HG03175 (cell line): ENCODE data around the gene C4orf36.

Experiments used
- ATAC-seq: cut with Tn5 transposase; IDR thresholded peaks from one replicate; pipeline ENCODE4 v1.9.1; 2021; ENCODE audit warnings: mild to moderate bottlenecking, moderate library complexity; ENCODE audit not compliant: unreplicated experiment

Gene C4orf36

GRCh38 chr4:86891762-86892635 is at the start of gene C4orf36:
C4orf36 (minus strand) TSS chr4:86892422; CDS start chr4:86891520, 902 bp downstream.
- peak; percentile 55 for ATAC-seq

GRCh38 chr4:86940920-86941460 is 48.8 kb upstream of the C4orf36 start:
- ATAC-seq = no peak

GRCh38 chr4:86939729-86940575 is 47.7 kb upstream of the C4orf36 start:
- ATAC-seq = peak; percentile 67

GRCh38 chr4:86938771-86939520 is 46.7 kb upstream of the C4orf36 start:
- ATAC-seq = no peak

- peak; percentile 37 for ATAC-seq
Observed at GRCh38 chr4:86935853-86936733, 43.9 kb upstream of the C4orf36 start.

GRCh38 chr4:86935566-86935852 is 43.3 kb upstream of the C4orf36 start:
- no peak for ATAC-seq

GRCh38 chr4:86934771-86935565 is 42.7 kb upstream of the C4orf36 start, which contains the start of gene AFF1:
AFF1 (plus strand) TSS chr4:86935011; CDS start chr4:86948534, 13,523 bp downstream.
- ATAC-seq = peak; percentile 49

GRCh38 chr4:86934147-86934770 is 42.0 kb upstream of the C4orf36 start:
- no peak for ATAC-seq

- ATAC-seq = peak; percentile 50
Observed at GRCh38 chr4:86928400-86929255, 36.4 kb upstream of the C4orf36 start.

- peak; percentile 10 for ATAC-seq
Observed at GRCh38 chr4:86927843-86928395, 35.7 kb upstream of the C4orf36 start.

GRCh38 chr4:86926435-86927086 is 34.3 kb upstream of the C4orf36 start:
- ATAC-seq = no peak

- ATAC-seq = no peak
Observed at GRCh38 chr4:86924811-86925210, 32.6 kb upstream of the C4orf36 start.

- no peak for ATAC-seq
Observed at GRCh38 chr4:86921608-86922252, 29.5 kb upstream of the C4orf36 start.

- ATAC-seq = no peak
Observed at GRCh38 chr4:86919561-86920223, 27.5 kb upstream of the C4orf36 start.

GRCh38 chr4:86918539-86919072 is 26.4 kb upstream of the C4orf36 start:
- no peak for ATAC-seq
